ENCODE measurements around the gene SLC25A36.
A peak's percentile ranks its signal among the peaks of the same experiment; 100 is the strongest.
"Not testable (repeated sequence)": the region's sequence is repeated elsewhere in the genome, so short reads cannot be mapped to it uniquely, and the experiment has no call there.

Gene SLC25A36

DNA sequence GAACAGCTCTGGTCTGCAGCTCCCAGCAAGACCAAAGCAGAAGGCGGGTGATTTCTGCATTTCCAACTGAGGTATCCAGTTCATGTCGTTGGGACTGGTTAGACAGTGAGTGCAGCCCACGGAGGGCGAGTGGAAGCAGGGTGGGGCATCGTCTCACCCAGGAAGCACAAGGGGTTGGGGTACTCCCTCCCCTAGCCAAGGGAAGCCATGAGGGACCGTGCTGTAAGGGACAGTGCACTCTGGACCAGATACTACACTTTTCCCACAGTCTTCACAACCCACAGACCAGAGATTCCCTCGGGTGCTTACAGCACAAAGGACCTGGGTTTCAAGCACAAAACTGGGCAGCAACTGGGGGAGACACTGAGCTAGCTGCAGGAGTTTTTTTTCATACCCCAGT is 8.5 kb upstream of the SLC25A36 start:
- DNase-seq = no peak

DNA sequence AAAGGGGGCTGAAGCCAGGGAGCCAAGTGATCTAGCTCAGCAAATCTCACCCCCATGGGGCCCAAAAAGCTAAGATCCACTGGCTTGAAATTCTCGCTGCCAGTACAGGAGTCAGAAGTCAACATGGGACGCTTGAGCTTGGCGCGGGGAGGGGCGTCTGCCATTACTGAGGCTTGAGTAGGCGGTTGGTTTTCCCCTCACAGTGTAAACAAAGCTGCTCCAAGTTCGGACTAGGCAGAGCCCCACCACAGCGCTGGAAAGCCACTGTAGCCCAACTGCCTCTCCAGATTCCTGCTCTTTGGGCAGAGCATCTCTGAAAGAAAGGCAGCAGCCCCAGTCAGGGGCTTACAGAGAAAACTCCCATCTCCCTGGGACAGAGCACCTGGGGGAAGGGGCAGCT is 8.1 kb upstream of the SLC25A36 start:
- DNase-seq = no peak

DNA sequence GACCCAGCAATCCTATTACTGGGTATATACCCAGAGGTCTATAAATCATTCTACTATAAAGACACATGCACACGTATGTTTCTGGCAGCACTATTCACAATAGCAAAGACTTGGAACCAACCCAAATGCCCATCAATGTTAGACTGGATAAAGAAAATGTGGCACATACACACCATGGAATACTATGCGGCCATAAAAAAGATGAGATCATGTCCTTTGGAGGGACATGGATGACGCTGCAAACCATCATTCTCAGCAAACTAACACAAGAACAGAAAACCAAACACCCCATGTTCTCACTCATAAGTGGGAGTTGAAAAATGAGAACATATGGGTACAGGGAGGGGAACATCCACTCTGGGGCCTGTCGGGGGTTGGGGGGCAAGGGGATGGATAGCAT is 2.3 kb upstream of the SLC25A36 start:
- not testable (repeated sequence) for DNase-seq

DNA sequence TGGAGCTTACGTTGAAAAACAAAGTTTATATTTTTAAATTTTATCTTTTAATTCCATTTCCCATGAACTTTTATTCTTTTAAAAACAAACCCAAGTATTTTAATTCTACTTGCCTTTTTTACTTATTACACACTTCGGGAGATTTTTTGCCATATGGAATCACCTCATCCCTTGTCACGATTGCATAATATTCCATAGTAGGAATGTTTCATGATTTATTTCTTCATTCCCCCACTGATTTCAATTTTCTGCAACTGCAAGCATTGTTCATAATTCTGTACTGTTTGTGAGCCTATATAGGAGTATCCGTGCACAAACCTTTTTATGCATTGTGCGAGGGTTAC is 574 bp upstream of the SLC25A36 start:
- DNase-seq = no peak

DNA sequence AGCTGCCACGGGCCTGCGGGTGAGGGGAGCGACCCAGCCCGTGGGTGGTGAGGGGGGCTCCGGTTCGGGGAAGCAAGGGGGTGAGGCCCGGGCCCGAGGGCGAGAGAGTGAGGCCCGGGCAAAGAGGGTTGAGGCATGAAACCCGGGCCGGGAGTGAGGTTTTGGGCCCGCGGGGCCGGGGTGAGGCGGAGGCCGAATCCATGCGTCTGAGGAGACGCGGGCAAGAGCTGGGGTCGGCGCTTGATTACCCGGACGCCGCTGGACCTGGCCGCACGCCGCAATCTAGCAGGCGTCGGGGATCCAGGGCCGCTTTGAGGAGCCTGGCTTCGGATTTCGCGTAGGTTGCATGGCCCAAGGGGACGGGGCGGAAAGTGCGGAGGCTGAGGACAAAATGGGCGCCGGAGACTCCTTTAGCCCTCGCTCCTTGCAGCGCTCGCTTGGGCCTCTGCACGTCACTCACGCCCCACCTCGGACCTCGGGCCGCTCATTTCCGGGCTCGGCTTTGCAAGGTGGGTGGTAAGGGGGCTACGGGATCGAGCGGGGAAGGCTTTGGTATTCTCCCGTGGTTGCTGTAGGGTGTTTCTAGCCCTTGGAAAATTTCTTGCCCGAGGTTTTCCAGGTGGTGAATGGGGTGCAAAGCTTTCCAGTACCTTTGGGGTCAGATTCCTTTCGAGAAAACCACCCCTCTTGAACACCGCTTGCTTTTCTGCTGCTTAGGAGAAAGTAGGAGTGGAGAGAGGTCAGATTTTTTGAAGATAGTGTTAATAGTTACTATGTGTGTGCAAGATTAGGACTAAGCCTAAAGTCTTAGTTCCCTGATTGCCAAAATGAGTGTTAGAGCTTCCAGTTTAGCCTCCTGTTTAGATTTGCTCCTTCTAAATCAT is 827 bp downstream of the SLC25A36 start:
- DNase-seq = peak; percentile 28

DNA sequence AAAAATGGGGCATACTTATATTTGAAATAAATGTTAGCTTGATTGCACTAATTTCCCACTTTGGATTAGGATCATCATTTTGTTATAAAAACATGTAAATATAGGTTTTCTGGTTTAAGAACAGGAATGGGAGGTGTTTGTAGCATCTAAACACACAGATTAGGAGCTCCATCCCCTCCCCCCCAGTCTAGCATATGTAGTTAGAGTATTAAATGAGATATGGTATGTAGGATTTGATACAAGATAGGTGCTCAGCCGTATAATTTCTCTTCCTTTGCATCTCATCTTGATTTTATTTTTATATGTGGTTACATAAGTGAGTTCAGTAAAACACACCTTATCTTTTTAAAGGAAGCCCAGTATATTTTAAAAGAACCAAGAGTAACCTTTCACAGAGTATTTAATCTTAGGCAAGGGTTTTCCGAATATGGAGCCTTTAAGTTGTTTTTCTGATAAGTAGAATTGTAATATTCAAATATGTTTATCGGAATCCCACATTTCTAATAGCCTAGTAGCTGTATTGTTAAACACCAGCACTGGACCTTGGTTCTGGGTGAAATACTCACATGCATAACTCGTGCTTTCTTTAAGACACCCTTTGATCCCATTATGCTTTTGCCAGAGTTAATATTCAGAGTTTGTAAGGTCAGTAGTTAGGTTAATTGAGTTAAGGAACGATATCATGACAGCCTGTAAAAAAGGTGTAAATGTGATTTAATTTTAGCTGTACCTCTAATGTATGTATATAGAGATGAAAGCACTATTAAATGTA is 2.3 kb downstream of the SLC25A36 start:
- DNase-seq = no peak

DNA sequence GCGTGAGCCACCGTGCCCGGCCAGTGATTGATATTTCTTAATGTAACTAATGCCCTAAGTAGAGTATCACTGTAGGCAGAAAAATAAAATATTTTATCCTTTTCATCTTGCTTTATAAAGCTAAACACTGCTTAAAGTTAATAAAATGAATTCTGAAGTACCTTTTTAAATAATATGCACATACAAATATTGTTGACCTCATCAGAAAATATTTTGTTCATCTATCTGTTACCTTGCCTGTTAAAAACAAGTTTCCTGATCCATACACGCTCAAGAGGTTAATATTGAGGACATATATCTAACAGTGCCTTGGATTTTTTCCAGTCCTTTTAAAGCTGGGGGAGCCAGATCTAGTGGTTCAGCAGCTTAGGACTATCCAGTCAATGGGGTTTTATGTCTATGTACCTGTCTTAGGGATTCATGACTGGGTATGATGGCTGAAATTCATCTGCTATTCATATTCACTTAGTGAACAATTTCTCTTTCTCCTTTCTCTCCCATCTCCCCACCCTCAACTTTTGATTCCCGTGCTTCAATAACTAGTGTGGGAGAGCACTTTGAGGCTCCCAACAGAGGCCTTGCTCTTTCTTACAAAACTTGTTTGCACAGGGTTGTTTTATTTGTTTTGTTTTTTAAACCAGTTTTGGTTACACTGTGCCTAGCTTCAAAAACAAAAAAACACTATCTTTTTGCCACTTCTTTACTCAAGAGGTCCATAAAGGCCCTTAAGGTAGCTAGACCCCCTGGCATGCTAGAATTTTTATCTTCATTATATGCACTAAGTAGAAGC is 7.0 kb downstream of the SLC25A36 start:
- no peak for DNase-seq

DNA sequence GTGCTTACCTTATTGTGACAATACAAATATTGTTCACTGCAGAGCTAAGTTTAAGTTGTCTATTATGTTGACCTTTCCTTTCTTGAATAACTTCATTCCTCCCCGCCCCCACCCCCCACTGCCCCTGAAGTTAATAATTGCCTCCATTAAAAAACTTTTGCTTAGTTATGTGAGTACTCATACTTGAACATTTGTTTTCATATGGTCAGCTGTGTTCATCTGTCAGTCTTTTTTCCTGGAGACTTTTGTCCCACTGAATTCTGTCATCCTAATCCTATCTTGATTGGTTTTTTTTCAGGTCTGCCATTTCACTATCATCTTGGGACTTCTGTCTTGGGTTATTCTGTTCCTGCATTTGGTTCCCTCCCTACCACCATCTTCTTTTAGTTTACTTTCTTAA is 8.5 kb downstream of the SLC25A36 start:
- no peak for DNase-seq

DNA sequence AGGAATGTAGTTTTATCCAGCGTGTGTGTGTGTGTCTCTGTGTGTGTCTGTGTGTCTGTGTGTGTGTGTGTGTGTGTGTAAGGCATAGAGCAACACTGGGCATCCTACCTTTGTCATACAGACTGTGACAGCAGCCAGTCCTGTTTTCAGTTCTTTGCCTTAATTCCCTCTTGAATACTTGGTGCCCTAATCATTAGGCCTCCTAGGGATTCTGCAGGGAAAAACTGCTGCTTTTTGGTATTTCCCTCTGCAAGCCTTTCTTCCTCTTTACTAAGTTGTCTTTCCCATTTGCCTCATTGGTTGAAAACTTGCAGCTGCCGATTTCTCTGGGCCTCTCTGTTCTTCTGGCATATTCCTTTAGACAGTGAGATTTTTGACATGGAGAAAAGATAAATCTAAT is 9.2 kb downstream of the SLC25A36 start:
- DNase-seq = no peak

DNA sequence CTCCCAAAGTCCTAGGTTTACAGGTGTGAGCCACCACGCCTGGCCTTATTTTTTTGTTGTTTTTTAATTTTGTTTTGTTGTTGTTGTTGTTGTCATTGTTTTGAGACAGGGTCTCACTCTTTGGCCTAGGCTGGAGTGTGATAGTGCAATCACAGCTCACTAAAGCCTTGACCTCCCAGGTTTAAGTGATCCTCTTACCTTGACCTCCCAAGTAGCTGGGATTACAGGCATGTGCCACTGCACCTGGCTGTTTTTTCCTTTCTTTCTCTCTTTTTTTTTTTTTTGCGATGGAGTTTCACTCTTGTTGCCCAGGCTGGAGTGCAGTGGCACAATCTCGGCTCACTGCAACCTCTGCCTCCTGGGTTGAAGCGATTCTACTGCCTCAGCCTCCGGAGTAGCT is 10.1 kb downstream of the SLC25A36 start:
- not testable (repeated sequence) for DNase-seq

DNA sequence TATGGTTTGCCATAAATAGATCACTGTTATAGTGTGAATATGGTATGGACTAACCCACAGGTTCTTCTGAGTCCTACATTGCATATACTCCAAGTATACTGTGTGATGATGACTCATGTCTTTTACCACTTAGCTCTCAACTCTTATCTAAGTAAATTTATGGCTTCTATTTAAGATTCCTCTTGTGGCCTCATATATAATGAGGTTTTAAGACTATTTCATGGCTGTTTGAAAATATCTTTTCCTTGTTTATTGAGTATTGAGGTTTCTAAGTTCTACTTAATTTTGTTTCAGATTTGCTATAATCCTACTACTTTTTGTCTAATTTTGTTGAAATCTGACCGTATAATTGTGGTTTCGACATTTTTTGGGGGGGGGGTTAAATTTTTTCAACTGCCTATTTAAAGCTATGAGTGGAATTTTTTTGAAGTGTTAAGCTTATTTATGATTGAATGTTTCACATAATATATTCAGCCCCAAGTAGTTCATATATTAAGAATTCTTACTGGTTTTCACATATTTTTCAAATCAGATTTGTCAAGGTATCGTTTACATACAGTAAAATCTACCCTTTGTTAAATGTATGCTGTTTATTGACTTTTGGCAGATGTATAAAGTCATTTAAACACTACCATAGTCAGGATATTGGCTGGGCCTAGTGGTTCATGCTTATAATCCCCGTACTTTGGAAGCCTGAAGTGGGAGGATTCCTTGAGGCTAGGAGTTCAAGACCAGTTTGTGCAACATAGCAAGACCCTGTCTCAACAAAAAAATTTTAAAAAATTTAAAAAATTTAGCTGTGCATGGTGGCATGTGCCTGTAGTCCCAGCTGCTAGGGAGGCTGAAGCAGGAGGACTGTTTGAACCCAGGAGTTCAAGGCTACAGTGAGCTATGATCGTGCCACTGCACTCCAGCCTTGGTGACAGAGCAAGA is 11.7 kb downstream of the SLC25A36 start:
- no peak for DNase-seq

DNA sequence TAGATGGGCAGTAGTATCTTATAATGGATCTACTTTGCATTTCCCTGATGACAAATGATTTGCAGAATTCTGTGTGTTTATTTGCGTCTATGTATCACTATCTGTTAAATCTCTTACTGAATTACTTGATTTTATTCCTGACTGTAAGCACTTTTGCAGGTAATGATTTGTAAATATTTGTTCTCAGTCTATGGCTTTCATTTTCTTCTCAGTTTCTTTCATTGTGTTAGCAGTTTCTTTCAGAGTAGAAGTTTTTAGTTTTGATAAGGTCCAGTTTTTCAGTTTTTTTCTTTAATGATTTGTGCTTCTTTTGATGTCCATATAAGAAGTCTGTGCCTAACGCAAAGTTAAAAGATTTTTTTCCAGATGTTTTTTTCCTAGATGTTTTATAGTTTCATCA is 12.9 kb downstream of the SLC25A36 start:
- DNase-seq = no peak

DNA sequence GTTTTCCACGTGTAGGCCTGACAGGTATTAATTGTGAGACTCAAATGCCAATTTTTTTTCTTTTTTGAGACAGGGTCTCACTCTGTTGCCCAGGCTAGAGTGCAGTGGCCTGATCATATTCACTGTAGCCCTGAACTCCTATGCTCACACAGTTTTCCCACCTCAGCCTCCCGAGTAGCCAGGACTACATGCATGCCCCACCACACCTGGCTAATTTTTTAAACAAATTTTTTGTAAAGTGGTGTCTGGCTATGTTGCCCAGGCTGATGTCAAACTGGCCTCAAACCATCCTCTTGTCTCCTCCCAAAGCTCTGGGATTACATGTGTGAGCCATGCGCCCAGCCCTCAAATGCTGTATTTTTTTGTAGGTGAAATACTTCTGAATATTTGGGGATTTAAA is 14.0 kb downstream of the SLC25A36 start:
- no peak for DNase-seq

DNA sequence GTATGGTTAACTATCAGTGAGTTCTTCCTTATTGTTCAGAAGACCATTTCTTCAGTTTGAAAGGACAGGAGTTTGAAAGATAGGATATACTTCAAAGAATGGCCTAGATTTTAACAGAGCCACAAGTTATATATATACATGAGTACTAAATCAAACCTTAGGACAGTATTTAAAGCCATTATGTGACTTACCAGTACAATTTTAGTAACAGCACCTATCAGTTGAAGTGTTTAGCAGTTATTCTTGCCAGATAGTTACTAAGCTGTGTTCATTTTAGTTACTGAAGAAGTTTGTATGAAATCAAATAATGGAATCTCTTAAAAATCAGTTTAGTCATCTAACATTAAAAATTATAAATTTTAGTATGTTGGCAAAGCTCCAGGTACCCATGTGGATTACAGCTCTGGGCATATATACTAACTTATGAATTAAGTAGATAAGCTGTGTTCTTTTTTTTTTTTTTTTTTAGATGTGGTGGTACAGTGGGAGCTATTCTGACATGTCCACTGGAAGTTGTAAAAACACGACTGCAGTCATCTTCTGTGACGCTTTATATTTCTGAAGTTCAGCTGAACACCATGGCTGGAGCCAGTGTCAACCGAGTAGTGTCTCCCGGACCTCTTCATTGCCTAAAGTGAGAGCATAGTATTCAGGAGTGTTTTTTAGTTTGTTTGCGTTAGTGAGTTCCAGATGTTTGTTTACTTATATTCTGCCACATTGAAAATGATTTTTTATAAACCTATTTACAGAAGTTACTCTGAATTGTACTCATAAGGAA is 14.6 kb downstream of the SLC25A36 start:
- no peak for DNase-seq

DNA sequence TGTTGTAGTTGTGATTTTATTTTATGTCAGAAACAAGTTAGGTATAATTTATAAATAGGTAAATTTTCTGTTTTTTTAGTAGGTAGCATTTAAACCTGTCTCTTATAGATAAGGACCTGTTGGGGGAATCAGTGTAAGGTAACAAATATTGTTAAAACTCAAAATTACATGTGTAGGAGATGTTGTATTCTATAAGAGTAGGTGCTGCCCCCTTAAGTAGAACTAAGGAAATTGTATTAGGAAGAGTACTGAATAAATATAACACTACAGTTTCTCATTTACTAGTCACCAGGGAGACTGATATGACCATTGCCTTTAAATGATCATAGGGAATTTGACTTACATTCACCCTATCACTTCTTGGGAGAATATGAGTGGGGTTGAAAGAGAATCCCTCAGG is 31.2 kb downstream of the SLC25A36 start:
- no peak for DNase-seq

DNA sequence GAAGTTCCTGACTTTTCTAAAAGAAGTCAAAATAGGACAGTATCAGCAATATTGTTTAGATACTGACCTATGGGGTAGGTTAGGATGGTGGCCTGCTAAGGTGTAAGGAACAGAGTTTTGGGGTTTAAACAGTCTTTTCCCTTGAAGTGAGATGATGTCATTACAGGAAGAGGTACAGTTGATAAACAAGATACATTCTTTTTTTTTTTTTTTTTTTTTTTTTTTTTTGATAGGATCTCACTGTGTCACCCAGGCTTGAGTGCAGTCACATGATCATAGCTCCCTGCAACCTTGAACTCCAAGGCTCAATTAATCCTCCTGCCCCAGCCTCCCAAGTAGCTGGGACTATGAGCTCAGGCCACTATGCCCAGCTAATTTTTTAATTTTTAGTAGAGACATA is 33.3 kb downstream of the SLC25A36 start:
- DNase-seq = no peak

DNA sequence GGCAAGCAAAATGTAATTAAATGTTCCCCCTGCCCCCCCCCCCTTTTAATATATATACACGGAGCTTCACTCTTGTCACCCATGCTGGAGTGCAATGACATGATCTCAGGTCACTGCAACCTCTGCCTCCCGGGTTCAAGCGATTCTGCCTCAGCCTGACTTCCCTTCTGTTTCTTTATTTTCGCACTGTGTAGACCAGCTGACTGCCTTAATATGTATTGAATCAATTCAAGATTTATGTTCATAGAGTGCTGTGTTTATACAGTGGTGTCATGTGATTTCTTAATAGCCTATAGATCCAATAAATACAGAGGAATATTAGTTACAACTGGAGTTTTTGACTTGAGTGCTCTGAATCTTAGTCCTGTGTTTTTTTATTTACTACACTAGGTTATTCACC is 39.0 kb downstream of the SLC25A36 start:
- DNase-seq = no peak

DNA sequence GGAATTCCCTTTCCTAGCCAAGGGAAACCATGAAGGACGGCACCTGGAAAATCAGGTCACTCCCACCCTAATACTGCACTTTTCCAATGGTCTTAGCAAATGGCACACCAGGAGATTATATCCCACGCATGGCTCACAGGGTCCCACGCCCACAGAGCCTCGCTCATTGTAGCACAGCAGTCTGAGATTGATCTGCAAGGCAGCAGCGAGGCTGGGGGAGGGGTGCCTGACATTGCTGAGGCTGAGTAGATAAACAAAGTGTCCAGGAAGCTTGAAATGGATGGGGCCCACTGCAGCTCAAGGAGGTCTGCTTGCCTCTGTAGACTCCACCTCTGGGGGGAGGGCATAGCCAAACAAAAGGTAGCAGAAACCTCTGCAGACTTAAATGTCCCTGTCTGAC is 46.2 kb downstream of the SLC25A36 start:
- DNase-seq = not testable (repeated sequence)

DNA sequence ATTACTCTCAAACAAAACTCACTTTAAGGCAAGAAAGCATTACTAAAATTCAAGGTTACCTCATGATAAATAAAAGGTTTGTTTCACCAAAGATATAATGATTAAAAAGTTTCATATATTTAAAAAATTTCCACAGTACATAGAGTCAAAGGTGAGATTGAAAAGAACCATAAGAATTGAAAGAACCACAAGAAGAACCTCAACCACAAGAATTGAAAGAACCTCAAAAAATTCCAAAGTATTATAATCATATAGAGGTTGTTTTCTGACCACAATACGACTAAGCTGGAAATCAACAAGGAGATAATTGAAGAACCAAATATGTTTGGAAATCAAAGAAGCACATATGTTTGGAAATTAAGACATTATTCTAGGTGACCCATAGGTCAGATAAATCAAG is 52.7 kb downstream of the SLC25A36 start:
- DNase-seq = no peak

DNA sequence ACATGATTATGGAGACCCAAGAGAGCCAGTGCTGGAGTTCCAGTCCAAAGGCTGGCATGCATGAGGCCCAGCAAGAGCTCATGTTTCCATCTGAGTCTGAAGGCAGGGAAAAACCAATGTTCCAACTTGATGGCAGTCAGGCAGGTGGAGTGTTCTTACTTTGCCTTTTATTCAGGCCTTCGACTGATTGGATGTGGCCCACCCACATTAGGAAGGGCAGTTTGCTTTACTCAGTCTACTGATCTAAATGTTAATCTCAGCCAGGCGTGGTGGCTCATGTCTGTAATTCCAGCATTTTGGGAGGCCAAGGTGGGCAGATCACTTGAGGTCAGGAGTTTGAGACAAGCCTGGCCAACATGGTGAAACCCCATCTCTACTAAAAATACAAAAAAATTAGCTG is 53.2 kb downstream of the SLC25A36 start:
- not testable (repeated sequence) for DNase-seq

DNA sequence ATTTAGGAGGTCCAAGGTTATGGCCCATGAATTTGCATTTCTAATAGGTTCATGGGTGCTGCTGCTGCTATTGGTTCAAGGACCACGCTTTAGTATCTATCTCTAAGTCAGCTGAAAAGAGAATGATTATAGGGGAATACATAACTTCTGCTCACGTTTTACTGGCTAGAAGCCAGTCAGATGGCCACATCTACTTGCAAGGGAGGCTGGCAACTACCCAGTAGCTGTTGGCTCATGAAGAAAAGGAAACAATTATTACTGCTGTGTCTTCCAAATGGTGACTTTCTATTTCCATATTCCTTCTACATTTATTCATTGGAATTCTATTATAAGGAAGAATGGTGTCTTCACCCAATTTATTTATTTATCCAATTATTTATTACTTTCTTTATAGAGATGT is 54.2 kb downstream of the SLC25A36 start:
- DNase-seq = no peak
